ENCODE data around the gene RDH11. TPM values are rescaled to one million over a fixed set of nuclear protein-coding genes. Genes with fewer than 3 reads are reported as not detected.
"Not testable (repeated sequence)": the region's sequence is repeated elsewhere in the genome, so short reads cannot be mapped to it uniquely, and the experiment has no call there.

The RDH11 gene
- total RNA-seq, 4 donors from 2014 or later, result 19.1 to 90.1 (median 39.0) TPM

DNA sequence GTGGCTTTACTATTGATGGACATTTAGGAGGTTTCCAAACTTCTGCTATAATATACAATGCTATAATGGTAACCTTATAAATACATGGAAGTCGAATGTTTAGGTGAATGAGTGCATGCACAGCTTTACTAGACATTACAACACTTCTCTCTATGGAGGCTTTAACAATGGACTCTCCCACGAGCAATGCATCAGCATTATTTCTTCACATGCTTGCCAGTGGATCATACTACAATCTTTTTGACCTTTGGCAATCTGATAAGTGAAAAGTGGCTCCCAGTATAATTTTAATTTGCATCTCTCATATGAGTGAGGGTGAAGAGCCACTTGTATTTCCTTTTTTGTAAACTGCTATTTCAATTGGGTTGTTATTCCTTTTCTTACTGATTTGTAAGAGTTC, 24.3 kb upstream of the RDH11 start:
- Histone ChIP-seq H3K9me3 (no peaks in the 10 kb centered on the region), H3K4me3 (no peak overlapping the region), H3K27me3 (no peaks in the 10 kb centered on the region), H3K4me1 (no peaks in the 10 kb centered on the region), H3K27ac (no peak overlapping the region), H3K36me3 (no peaks in the 10 kb centered on the region)
- DNase-seq, result no peak
- no peak for TF ChIP-seq CTCF (IDR thresholded peaks at IDR 0.05)
- intact Hi-C loops (cut with DNase I; ENCODE audit: low total_unique reads), result no loop called here

- intact Hi-C loops (cut with DNase I; ENCODE audit: low total_unique reads); H3K27ac ChIP-seq; H3K36me3 ChIP-seq; H3K9me3 ChIP-seq; DNase-seq; H3K4me3 ChIP-seq; H3K27me3 ChIP-seq; H3K4me1 ChIP-seq: not testable (repeated sequence)
These were observed 23.8 kb upstream of the RDH11 start for GRCh38 chr14:67719385-67719784.

DNA sequence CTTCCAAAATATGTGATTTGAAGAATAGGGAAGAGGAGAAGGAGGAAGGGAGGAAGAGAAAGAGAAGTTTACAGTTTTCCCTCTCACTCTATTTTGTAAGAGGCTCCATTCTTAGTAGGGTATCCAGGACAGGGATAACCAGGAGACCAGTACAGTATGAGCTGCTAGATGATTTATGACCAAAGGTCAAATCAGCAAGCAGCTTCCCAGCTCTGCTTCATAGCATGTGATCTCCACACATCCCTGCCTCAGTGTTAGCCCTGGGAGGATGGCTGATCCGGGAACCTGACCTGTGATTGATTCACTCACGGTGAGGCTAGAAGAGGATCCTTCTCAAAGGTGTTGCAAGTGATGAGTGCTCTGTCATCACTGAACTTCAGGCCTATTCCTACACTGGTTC, 22.7 kb upstream of the RDH11 start:
- H3K4me1 ChIP-seq, result no peaks in the 10 kb centered on the region
- no peaks in the 10 kb centered on the region for H3K36me3 ChIP-seq
- no peaks in the 10 kb centered on the region for H3K27me3 ChIP-seq
- H3K9me3 ChIP-seq, result no peaks in the 10 kb centered on the region
- no peak for DNase-seq
- no peak for TF ChIP-seq CTCF (IDR thresholded peaks at IDR 0.05)
- no peak overlapping the region for H3K27ac ChIP-seq
- intact Hi-C loops (cut with DNase I; ENCODE audit: low total_unique reads), result no loop called here
- no peak overlapping the region for H3K4me3 ChIP-seq

- Histone ChIP-seq H3K36me3 (no peaks in the 10 kb centered on the region), H3K4me1 (no peaks in the 10 kb centered on the region), H3K27me3 (no peaks in the 10 kb centered on the region), H3K27ac (no peak overlapping the region), H3K4me3 (no peak overlapping the region), H3K9me3 (no peaks in the 10 kb centered on the region)
- intact Hi-C loops (cut with DNase I; ENCODE audit: low total_unique reads), result no loop called here
- TF ChIP-seq POLR2A (IDR thresholded peaks at IDR 0.05) (no peak), CTCF (IDR thresholded peaks at IDR 0.05) (no peak)
- no peak for DNase-seq
These were observed 21.5 kb upstream of the RDH11 start for GRCh38 chr14:67717048-67717447.

DNA sequence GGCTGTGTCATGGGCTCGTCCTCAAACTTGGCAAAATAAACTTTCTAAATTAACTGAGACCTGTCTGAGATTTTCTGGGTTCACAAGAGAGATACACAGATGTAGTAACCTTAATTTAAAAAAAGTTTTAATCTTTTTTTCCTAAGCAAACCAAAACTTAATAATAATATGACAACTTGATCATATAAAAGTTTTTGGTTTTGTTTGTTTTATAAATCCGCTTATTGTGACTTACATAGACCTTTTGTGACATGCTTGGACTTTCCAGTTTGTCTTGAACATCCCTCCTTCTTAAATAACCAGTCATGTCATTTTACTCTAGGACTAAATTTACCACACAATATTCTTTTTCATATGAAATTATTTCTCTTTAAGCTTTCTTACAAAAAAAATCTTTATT, 14.6 kb upstream of the RDH11 start:
- Histone ChIP-seq H3K36me3 (no peaks in the 10 kb centered on the region), H3K27me3 (no peaks in the 10 kb centered on the region), H3K4me1 (no peaks in the 10 kb centered on the region), H3K27ac (no peak overlapping the region), H3K4me3 (no peak overlapping the region), H3K9me3 (no peaks in the 10 kb centered on the region)
- intact Hi-C loops (cut with DNase I; ENCODE audit: low total_unique reads), result no loop called here
- TF ChIP-seq POLR2A (IDR thresholded peaks at IDR 0.05), result no peak
- no peak for TF ChIP-seq CTCF (IDR thresholded peaks at IDR 0.05)
- DNase-seq, result no peak

GRCh38 chr14:67709796-67710195, 14.2 kb upstream of the RDH11 start:
- H3K4me3 ChIP-seq; H3K27ac ChIP-seq; DNase-seq; H3K9me3 ChIP-seq; H3K4me1 ChIP-seq; intact Hi-C loops (cut with DNase I; ENCODE audit: low total_unique reads); H3K27me3 ChIP-seq; H3K36me3 ChIP-seq: not testable (repeated sequence)

DNA sequence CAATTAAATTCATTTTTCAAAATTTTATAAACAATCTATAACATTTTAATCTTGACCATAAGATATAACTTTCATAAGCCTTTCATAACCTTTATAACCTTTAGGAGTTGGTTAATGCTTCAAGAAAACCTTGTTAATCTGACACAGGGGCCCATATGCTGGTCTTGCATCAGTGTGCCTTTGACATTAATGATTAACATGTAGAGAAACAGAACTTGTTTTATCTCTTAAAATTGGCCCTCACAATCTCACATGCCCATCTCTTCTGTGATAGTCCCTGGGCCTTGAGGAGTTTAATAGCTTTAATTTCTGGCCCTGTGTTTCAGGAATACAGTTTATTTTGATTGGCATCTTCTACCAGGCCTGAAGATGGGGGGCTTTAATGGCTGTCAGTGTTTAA, 13.8 kb upstream of the RDH11 start:
- DNase-seq; H3K9me3 ChIP-seq; H3K4me3 ChIP-seq; H3K27ac ChIP-seq; H3K27me3 ChIP-seq; H3K36me3 ChIP-seq; H3K4me1 ChIP-seq; intact Hi-C loops (cut with DNase I; ENCODE audit: low total_unique reads): not testable (repeated sequence)
